ENCODE data around the gene BLM. TPM values are rescaled to one million over a fixed set of nuclear protein-coding genes. Genes with fewer than 3 reads are reported as not detected.
"Not testable (repeated sequence)": the region's sequence is repeated elsewhere in the genome, so short reads cannot be mapped to it uniquely, and the experiment has no call there.

The BLM gene
- total RNA-seq, 4 donors from 2014 or later: 1.3 to 3.4 (median 2.0) TPM

- H3K36me3 ChIP-seq: no peaks in the 10 kb centered on the region
- intact Hi-C loops (cut with DNase I): no loop called here
- H3K4me1 ChIP-seq: peaks cover 0 to 7% (median 7%) of the 10 kb centered on the region in 3 donors
- no peak overlapping the region for H3K4me3 ChIP-seq
- 88% methylated on average over 4 of the region's 6 CpGs; no CpG with 5 or more reads in 1 of the 2 donors for WGBS, 2 donors
- no peak for DNase-seq
- H3K9me3 ChIP-seq: no peaks in the 10 kb centered on the region
- no peak overlapping the region for H3K27ac ChIP-seq
- no peaks in the 10 kb centered on the region for H3K27me3 ChIP-seq
- TF ChIP-seq CTCF (IDR thresholded peaks at IDR 0.05): no peak
- no peak for TF ChIP-seq POLR2A (IDR thresholded peaks at IDR 0.05)
Observed at GRCh38 chr15:90819390-90819789, 102.2 kb downstream of the BLM start.

- H3K4me1 ChIP-seq: peaks cover 0 to 7% (median 5%) of the 10 kb centered on the region in 3 donors
- no peak overlapping the region for H3K27ac ChIP-seq
- no peaks in the 10 kb centered on the region for H3K36me3 ChIP-seq
- no peak for DNase-seq
- H3K27me3 ChIP-seq: no peaks in the 10 kb centered on the region
- WGBS, 2 donors: 95 to 100% methylated on average over 1 to 4 of the region's 12 CpGs
- TF ChIP-seq POLR2A (IDR thresholded peaks at IDR 0.05): no peak
- TF ChIP-seq CTCF (IDR thresholded peaks at IDR 0.05): no peak
- intact Hi-C loops (cut with DNase I): no loop called here
- no peaks in the 10 kb centered on the region for H3K9me3 ChIP-seq
- H3K4me3 ChIP-seq: no peak overlapping the region
Observed at GRCh38 chr15:90819850-90820249, 102.7 kb downstream of the BLM start.

GRCh38 chr15:90820481-90820880, 103.3 kb downstream of the BLM start:
- H3K27ac ChIP-seq: no peak overlapping the region
- peaks cover 0 to 7% (median 5%) of the 10 kb centered on the region in 3 donors for H3K4me1 ChIP-seq
- WGBS, 2 donors: no CpG with 5 or more reads among the region's 7 CpGs
- H3K27me3 ChIP-seq: no peaks in the 10 kb centered on the region
- H3K4me3 ChIP-seq: no peak overlapping the region
- no peak for TF ChIP-seq CTCF (IDR thresholded peaks at IDR 0.05)
- no peak for TF ChIP-seq POLR2A (IDR thresholded peaks at IDR 0.05)
- no peaks in the 10 kb centered on the region for H3K36me3 ChIP-seq
- no peaks in the 10 kb centered on the region for H3K9me3 ChIP-seq
- intact Hi-C loops (cut with DNase I): no loop called here
- no peak for DNase-seq

GRCh38 chr15:90822204-90822955, 105.2 kb downstream of the BLM start:
- H3K4me3 ChIP-seq: no peak overlapping the region
- intact Hi-C loops (cut with DNase I): no loop called here
- DNase-seq: no peak
- no peaks in the 10 kb centered on the region for H3K9me3 ChIP-seq
- H3K36me3 ChIP-seq: no peaks in the 10 kb centered on the region
- no peaks in the 10 kb centered on the region for H3K27me3 ChIP-seq
- H3K4me1 ChIP-seq: peaks cover 0 to 7% (median 5%) of the 10 kb centered on the region in 3 donors
- no peak overlapping the region for H3K27ac ChIP-seq
- 79 to 88% methylated on average over 7 of the region's 8 CpGs for WGBS, 2 donors
- TF ChIP-seq POLR2A (IDR thresholded peaks at IDR 0.05) (no peak), CTCF (IDR thresholded peaks at IDR 0.05) (no peak)

GRCh38 chr15:90823455-90823974, 106.4 kb downstream of the BLM start:
- Histone ChIP-seq H3K27me3 (no peaks in the 10 kb centered on the region), H3K4me3 (no peak overlapping the region), H3K9me3 (no peaks in the 10 kb centered on the region), H3K4me1 (peaks cover 0 to 4% (median 2%) of the 10 kb centered on the region in 3 donors), H3K36me3 (no peaks in the 10 kb centered on the region), H3K27ac (no peak overlapping the region)
- intact Hi-C loops (cut with DNase I): no loop called here
- WGBS, 2 donors: 87 to 100% methylated on average over 2 to 7 of the region's 7 CpGs
- TF ChIP-seq CTCF (IDR thresholded peaks at IDR 0.05): no peak
- no peak for TF ChIP-seq POLR2A (IDR thresholded peaks at IDR 0.05)
- DNase-seq: no peak

- H3K4me1 ChIP-seq; H3K27ac ChIP-seq; H3K9me3 ChIP-seq; intact Hi-C loops (cut with DNase I); H3K27me3 ChIP-seq; DNase-seq; H3K4me3 ChIP-seq; H3K36me3 ChIP-seq: not testable (repeated sequence)
- 90 to 93% methylated on average over 20 to 23 of the region's 49 CpGs for WGBS, 2 donors
Observed at GRCh38 chr15:90825115-90825899, 108.2 kb downstream of the BLM start.

GRCh38 chr15:90826206-90826885, 109.2 kb downstream of the BLM start:
- H3K4me3 ChIP-seq; intact Hi-C loops (cut with DNase I); H3K27me3 ChIP-seq; DNase-seq; H3K27ac ChIP-seq; H3K36me3 ChIP-seq; H3K9me3 ChIP-seq: not testable (repeated sequence)
- WGBS, 2 donors: 91 to 92% methylated on average over 23 to 24 of the region's 26 CpGs
- H3K4me1 ChIP-seq: peaks cover 0 to 13% (median 0%) of the 10 kb centered on the region in 3 donors
